ENCODE data around the gene R3HDM2. TPM values are rescaled to one million over a fixed set of nuclear protein-coding genes. Genes with fewer than 3 reads are reported as not detected.
A peak's percentile ranks its signal among the peaks of the same experiment; 100 is the strongest.

The R3HDM2 gene
- total RNA-seq, 1 experiment from 2014 or later, result 64.0 TPM

GRCh38 chr12:57215065-57215464, 215.8 kb downstream of the R3HDM2 start:
- POLR2A ChIA-PET (ENCODE audit: low non-redundant PET), result no interaction called here
- H3K27me3 ChIP-seq (replicated peaks; ENCODE audit: insufficient read depth, low read depth, low read length, poor library complexity), result peaks cover 19% of the 10 kb centered on the region
- H3K9me3 ChIP-seq (ENCODE audit: low read depth, low read length, poor library complexity, severe bottlenecking), result no peaks in the 10 kb centered on the region
- no peak overlapping the region for H3K27ac ChIP-seq (ENCODE audit: low read depth, low read length, poor library complexity, severe bottlenecking)
- no peak for DNase-seq (ENCODE audit: low spot score)
- H3K4me3 ChIP-seq (ENCODE audit: low read depth, low read length, poor library complexity, severe bottlenecking), result no peak overlapping the region
- CTCF ChIA-PET, result interaction anchor here (2.5 kb wide), 1 partner anchor 28 kb away, joined by 50 read pairs; no protein-coding TSS in a partner anchor
- no peaks in the 10 kb centered on the region for H3K36me3 ChIP-seq (ENCODE audit: insufficient read depth, low read length, poor library complexity, severe bottlenecking)
- intact Hi-C loops (cut with micrococcal nuclease; ENCODE audit: unreplicated experiment), result no loop called here
- TF ChIP-seq CTCF (conservative IDR thresholded peaks at IDR 0.05; ENCODE audit: low read depth, low read length), result no peak
- no peak for TF ChIP-seq EZH2 (IDR thresholded peaks at IDR 0.05; ENCODE audit: borderline replicate concordance, low read depth, low read length, poor library complexity, severe bottlenecking)
- H3K4me1 ChIP-seq (ENCODE audit: insufficient read depth, low read length, poor library complexity, severe bottlenecking), result peaks cover 45% of the 10 kb centered on the region
- no TSS peak for BruUV-seq (replicated peaks)

- ChIA-PET CTCF (interaction anchor here (1.5 to 2.5 kb wide), 5 partner anchors 15 to 238 kb away, joined by 4 to 50 read pairs (median 6); partner anchors contain the start of gene SHMT2), POLR2A (ENCODE audit: low non-redundant PET) (no interaction called here)
- DNase-seq (ENCODE audit: low spot score), result peak; percentile 84
- Histone ChIP-seq H3K27me3 (replicated peaks; ENCODE audit: insufficient read depth, low read depth, low read length, poor library complexity) (peaks cover 19% of the 10 kb centered on the region), H3K4me1 (ENCODE audit: insufficient read depth, low read length, poor library complexity, severe bottlenecking) (peaks cover 39% of the 10 kb centered on the region), H3K9me3 (ENCODE audit: low read depth, low read length, poor library complexity, severe bottlenecking) (no peaks in the 10 kb centered on the region), H3K27ac (ENCODE audit: low read depth, low read length, poor library complexity, severe bottlenecking) (no peak overlapping the region), H3K36me3 (ENCODE audit: insufficient read depth, low read length, poor library complexity, severe bottlenecking) (no peaks in the 10 kb centered on the region), H3K4me3 (ENCODE audit: low read depth, low read length, poor library complexity, severe bottlenecking) (no peak overlapping the region)
- peak; percentile 85 for TF ChIP-seq CTCF (conservative IDR thresholded peaks at IDR 0.05; ENCODE audit: low read depth, low read length)
- no peak for TF ChIP-seq EZH2 (IDR thresholded peaks at IDR 0.05; ENCODE audit: borderline replicate concordance, low read depth, low read length, poor library complexity, severe bottlenecking)
- no TSS peak for BruUV-seq (replicated peaks)
- intact Hi-C loops (cut with micrococcal nuclease; ENCODE audit: unreplicated experiment), result no loop called here
Measured at GRCh38 chr12:57214398-57214781, 216.5 kb downstream of the R3HDM2 start.

GRCh38 chr12:57213763-57214397, 217.0 kb downstream of the R3HDM2 start:
- Histone ChIP-seq H3K4me3 (ENCODE audit: low read depth, low read length, poor library complexity, severe bottlenecking) (no peak overlapping the region), H3K27ac (ENCODE audit: low read depth, low read length, poor library complexity, severe bottlenecking) (no peak overlapping the region), H3K4me1 (ENCODE audit: insufficient read depth, low read length, poor library complexity, severe bottlenecking) (peaks cover 35% of the 10 kb centered on the region), H3K27me3 (replicated peaks; ENCODE audit: insufficient read depth, low read depth, low read length, poor library complexity) (peaks cover 19% of the 10 kb centered on the region), H3K9me3 (ENCODE audit: low read depth, low read length, poor library complexity, severe bottlenecking) (no peaks in the 10 kb centered on the region), H3K36me3 (ENCODE audit: insufficient read depth, low read length, poor library complexity, severe bottlenecking) (no peaks in the 10 kb centered on the region)
- TF ChIP-seq EZH2 (IDR thresholded peaks at IDR 0.05; ENCODE audit: borderline replicate concordance, low read depth, low read length, poor library complexity, severe bottlenecking), result no peak
- TF ChIP-seq CTCF (conservative IDR thresholded peaks at IDR 0.05; ENCODE audit: low read depth, low read length), result no peak
- no TSS peak for BruUV-seq (replicated peaks)
- ChIA-PET CTCF (interaction anchor here (0.6 to 2.5 kb wide), 10 partner anchors 15 to 250 kb away, joined by 3 to 50 read pairs (median 6); partner anchors contain the start of genes NEMP1 and SHMT2), POLR2A (ENCODE audit: low non-redundant PET) (interaction anchor here (0.6 kb wide), 1 partner anchor 37 kb away, joined by 10 read pairs; the partner anchor contains the start of gene STAC3)
- DNase-seq (ENCODE audit: low spot score), result no peak
- intact Hi-C loops (cut with micrococcal nuclease; ENCODE audit: unreplicated experiment), result loop anchor here (1.0 kb wide), 2 partner anchors 25 to 29 kb away; no protein-coding TSS in a partner anchor

Data from A673 (cell line).